NCI-H1105 treated with DMSO at 0.1 percent for 48 hours (cell line): ENCODE data around the gene CNTNAP2.

Experiments
- DNase-seq: peaks from one replicate; lab custom pipeline; 2025; lab: John Stamatoyannopoulos, UW

CNTNAP2 gene

GRCh38 chr7:146424084-146424483, 307.5 kb downstream of the CNTNAP2 start:
- DNase-seq = no peak

GRCh38 chr7:146433501-146433900, 316.9 kb downstream of the CNTNAP2 start:
- no peak for DNase-seq

- DNase-seq = no peak
Measured at GRCh38 chr7:146443102-146443501, 326.5 kb downstream of the CNTNAP2 start.

GRCh38 chr7:146449625-146450024, 333.0 kb downstream of the CNTNAP2 start:
- DNase-seq = no peak

- DNase-seq = no peak
Measured at GRCh38 chr7:146455091-146455655, 338.6 kb downstream of the CNTNAP2 start.

- DNase-seq = no peak
Measured at GRCh38 chr7:146479040-146479439, 362.4 kb downstream of the CNTNAP2 start.

GRCh38 chr7:146486519-146486918, 369.9 kb downstream of the CNTNAP2 start:
- DNase-seq = no peak

GRCh38 chr7:146492017-146492416, 375.4 kb downstream of the CNTNAP2 start:
- no peak for DNase-seq

GRCh38 chr7:146494952-146495596, 378.5 kb downstream of the CNTNAP2 start:
- DNase-seq = no peak

GRCh38 chr7:146496657-146497056, 380.1 kb downstream of the CNTNAP2 start:
- DNase-seq = no peak

GRCh38 chr7:146499970-146500369, 383.4 kb downstream of the CNTNAP2 start:
- DNase-seq = no peak

GRCh38 chr7:146503844-146504243, 387.2 kb downstream of the CNTNAP2 start:
- DNase-seq = no peak

- no peak for DNase-seq
Measured at GRCh38 chr7:146510088-146510680, 393.6 kb downstream of the CNTNAP2 start.

- no peak for DNase-seq
Measured at GRCh38 chr7:146514304-146514703, 397.7 kb downstream of the CNTNAP2 start.

- DNase-seq = no peak
Measured at GRCh38 chr7:146528581-146528980, 412.0 kb downstream of the CNTNAP2 start.

GRCh38 chr7:146539836-146540235, 423.2 kb downstream of the CNTNAP2 start:
- DNase-seq = no peak

GRCh38 chr7:146542101-146542500, 425.5 kb downstream of the CNTNAP2 start:
- no peak for DNase-seq

- no peak for DNase-seq
Measured at GRCh38 chr7:146544748-146545147, 428.1 kb downstream of the CNTNAP2 start.

GRCh38 chr7:146548816-146549215, 432.2 kb downstream of the CNTNAP2 start:
- no peak for DNase-seq

GRCh38 chr7:146554556-146554955, 438.0 kb downstream of the CNTNAP2 start:
- no peak for DNase-seq

- no peak for DNase-seq
Measured at GRCh38 chr7:146557971-146558469, 441.4 kb downstream of the CNTNAP2 start.

GRCh38 chr7:146565872-146566271, 449.3 kb downstream of the CNTNAP2 start:
- no peak for DNase-seq

GRCh38 chr7:146575903-146576302, 459.3 kb downstream of the CNTNAP2 start:
- no peak for DNase-seq
